ENCODE results near the gene SH2D1B.

GRCh38 chr1:162364498-162364897 lies 47.4 kb downstream of the SH2D1B start:
- TF ChIP-seq BCLAF1 (IDR thresholded peaks at IDR 0.05; ENCODE audit: borderline replicate concordance in 1 of 2, control insufficient read depth in 1 of 2, low read depth in 2 of 2, low read length in 1 of 2) (no peak), RBM22 (IDR thresholded peaks at IDR 0.05; ENCODE audit: low read depth, low read length, poor library complexity, severe bottlenecking) (no peak), CREB3 (tag; conservative IDR thresholded peaks at IDR 0.05; ENCODE audit: low read depth) (no peak), CTCF (IDR thresholded peaks at IDR 0.05 in 2 of 3, conservative IDR thresholded peaks at IDR 0.05 in 1 of 3; ENCODE audit: insufficient read depth in 2 of 3, low read depth in 1 of 3, low read length in 3 of 3) (no peak), ZNF589 (CRISPR knock-in tag; IDR thresholded peaks at IDR 0.05; ENCODE audit: low read depth) (no peak), BCOR (IDR thresholded peaks at IDR 0.05) (no peak), SRF (CRISPR knock-in tag; IDR thresholded peaks at IDR 0.05) (no peak), ZBTB11 (CRISPR knock-in tag; IDR thresholded peaks at IDR 0.05) (no peak), ZEB2 (IDR thresholded peaks at IDR 0.05) (no peak), ZFP36 (IDR thresholded peaks at IDR 0.05; ENCODE audit: low read depth, low read length, partially characterized antibody) (no peak)
